CD4-positive, alpha-beta T cell treated with Interleukin-4 for 1 hour (primary cell): ENCODE results near the gene KIF23.

Experiments
- DNase-seq, 2 donors: peaks; one replicate each; pipeline ENCODE4 v3.0.0-alpha.2; 2020 to 2022

The KIF23 gene

DNA sequence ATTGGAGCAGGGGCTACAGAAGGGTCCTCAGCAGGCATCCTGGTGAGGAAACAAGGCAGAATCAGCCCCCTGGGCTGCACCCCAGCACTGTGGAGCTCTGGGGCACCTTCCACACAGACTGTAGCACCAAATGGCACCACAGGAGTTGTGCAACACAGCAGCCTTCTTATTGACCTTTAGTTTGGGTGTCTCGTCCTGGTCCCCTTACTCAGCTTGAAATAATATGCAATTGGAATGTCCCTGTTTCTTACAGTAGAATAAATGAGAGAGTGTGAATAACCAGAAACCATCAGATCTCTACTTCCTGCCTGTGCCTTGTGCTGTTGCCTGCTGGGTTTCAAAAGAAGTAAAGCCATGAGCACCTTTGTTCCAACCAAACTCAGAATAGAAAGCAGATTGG is 82.9 kb downstream of the KIF23 start:
- DNase-seq, result no peak

DNA sequence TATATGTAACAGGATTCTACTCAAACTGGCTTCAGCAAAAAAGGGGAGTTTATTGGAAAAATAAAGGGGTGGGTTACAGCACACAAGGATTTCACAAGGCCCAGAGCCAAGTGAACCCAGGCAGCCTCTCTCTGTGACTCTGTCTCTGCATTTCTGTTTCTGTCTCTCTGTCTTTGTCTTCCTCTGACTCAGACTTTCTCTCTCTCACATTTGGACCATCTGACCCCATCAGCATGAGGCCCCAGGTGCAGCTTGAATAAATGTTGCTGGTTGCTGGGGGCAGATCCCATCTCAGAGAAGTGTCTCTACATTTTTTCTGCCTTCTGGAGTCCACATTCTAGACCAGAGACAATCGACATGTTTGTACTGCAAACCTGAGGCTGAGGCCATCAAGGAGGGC is 83.5 kb downstream of the KIF23 start:
- DNase-seq, result no peak
